Measurements from ENCODE around the gene RPL35. TPM values are rescaled to one million over a fixed set of nuclear protein-coding genes. Genes with fewer than 3 reads are reported as not detected.

RPL35 gene
- total RNA-seq, 1 donor: 1,644 TPM

DNA sequence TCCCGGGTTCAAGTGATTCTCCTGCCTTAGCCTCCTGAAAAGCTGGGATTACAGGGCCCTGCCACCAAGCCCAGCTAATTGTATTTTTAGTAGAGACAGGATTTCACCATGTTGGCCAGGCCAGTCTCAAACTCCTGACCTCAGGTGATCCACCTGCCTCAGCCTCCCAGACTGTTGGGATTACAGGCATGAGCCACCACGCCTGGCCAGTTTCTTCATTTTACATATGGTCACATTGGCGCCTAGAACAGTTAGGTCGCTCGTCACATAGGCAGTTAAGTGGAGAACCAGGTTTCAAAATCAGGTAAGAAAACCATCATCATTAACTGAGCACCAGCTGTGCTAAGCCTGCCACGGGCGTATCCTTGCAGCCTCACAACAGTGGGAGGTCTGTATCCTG is 48.7 kb downstream of the RPL35 start:
- Histone ChIP-seq H3K9me3 (ENCODE audit: low read depth, low read length) (no peaks in the 10 kb centered on the region), H3K4me3 (ENCODE audit: insufficient read depth, low read length) (peak overlapping the region; percentile 41), H3K4me2 (ENCODE audit: insufficient read depth, low read length) (peak overlapping the region; percentile 78), H4K20me1 (ENCODE audit: insufficient read depth, low read length) (no peaks in the 10 kb centered on the region), H3K27ac (ENCODE audit: low read depth, low read length) (peak overlapping the region; percentile 91), H3K27me3 (ENCODE audit: insufficient read depth, low read length) (no peaks in the 10 kb centered on the region), H3K36me3 (ENCODE audit: insufficient read depth, low read length) (no peaks in the 10 kb centered on the region), H3K4me1 (ENCODE audit: insufficient read depth, low read length) (peaks cover 28% of the 10 kb centered on the region), H2AFZ (ENCODE audit: low read length) (peak overlapping the region; percentile 77), H3K79me2 (ENCODE audit: insufficient read depth, low read length) (no peaks in the 10 kb centered on the region)
- no peak for DNase-seq (ENCODE audit: insufficient read length, low spot score, missing footprints)
- TF ChIP-seq, protein P1, sequence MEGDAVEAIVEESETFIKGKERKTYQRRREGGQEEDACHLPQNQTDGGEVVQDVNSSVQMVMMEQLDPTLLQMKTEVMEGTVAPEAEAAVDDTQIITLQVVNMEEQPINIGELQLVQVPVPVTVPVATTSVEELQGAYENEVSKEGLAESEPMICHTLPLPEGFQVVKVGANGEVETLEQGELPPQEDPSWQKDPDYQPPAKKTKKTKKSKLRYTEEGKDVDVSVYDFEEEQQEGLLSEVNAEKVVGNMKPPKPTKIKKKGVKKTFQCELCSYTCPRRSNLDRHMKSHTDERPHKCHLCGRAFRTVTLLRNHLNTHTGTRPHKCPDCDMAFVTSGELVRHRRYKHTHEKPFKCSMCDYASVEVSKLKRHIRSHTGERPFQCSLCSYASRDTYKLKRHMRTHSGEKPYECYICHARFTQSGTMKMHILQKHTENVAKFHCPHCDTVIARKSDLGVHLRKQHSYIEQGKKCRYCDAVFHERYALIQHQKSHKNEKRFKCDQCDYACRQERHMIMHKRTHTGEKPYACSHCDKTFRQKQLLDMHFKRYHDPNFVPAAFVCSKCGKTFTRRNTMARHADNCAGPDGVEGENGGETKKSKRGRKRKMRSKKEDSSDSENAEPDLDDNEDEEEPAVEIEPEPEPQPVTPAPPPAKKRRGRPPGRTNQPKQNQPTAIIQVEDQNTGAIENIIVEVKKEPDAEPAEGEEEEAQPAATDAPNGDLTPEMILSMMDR (IDR thresholded peaks at IDR 0.05; ENCODE audit: extremely low read depth, low read depth, low read length): no peak

DNA sequence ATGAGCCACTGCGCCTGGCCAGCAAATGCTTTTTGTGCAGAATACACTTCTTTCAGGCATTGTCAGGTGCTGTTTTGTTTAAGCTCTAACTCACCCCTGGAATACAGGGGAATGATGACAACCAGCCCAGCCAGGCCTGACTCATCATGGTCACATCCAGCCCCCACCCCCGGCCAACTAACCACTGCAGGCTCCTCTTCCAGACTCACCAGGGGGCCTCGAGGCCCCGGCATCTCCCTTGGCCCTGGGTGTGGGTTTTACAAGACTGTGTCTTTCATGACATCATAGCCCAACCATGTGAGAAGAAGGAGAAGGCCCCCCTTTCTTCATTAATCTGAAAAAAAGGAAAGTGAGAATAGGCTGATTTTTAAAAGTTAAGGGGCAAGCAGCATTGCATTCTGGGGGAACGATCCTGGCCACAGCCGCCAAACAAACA is 49.3 kb downstream of the RPL35 start:
- Histone ChIP-seq H4K20me1 (ENCODE audit: insufficient read depth, low read length) (no peaks in the 10 kb centered on the region), H3K4me1 (ENCODE audit: insufficient read depth, low read length) (peaks cover 27% of the 10 kb centered on the region), H3K9me3 (ENCODE audit: low read depth, low read length) (no peaks in the 10 kb centered on the region), H3K27ac (ENCODE audit: low read depth, low read length) (peak overlapping the region; percentile 91), H3K36me3 (ENCODE audit: insufficient read depth, low read length) (no peaks in the 10 kb centered on the region), H3K4me2 (ENCODE audit: insufficient read depth, low read length) (peak overlapping the region; percentile 78), H3K4me3 (ENCODE audit: insufficient read depth, low read length) (peak overlapping the region; percentile 41), H3K27me3 (ENCODE audit: insufficient read depth, low read length) (no peaks in the 10 kb centered on the region), H3K79me2 (ENCODE audit: insufficient read depth, low read length) (no peaks in the 10 kb centered on the region), H2AFZ (ENCODE audit: low read length) (peak overlapping the region; percentile 77)
- DNase-seq (ENCODE audit: insufficient read length, low spot score, missing footprints): peak; percentile 98
- TF ChIP-seq, protein P1 (IDR thresholded peaks at IDR 0.05; ENCODE audit: extremely low read depth, low read depth, low read length): no peak

DNA sequence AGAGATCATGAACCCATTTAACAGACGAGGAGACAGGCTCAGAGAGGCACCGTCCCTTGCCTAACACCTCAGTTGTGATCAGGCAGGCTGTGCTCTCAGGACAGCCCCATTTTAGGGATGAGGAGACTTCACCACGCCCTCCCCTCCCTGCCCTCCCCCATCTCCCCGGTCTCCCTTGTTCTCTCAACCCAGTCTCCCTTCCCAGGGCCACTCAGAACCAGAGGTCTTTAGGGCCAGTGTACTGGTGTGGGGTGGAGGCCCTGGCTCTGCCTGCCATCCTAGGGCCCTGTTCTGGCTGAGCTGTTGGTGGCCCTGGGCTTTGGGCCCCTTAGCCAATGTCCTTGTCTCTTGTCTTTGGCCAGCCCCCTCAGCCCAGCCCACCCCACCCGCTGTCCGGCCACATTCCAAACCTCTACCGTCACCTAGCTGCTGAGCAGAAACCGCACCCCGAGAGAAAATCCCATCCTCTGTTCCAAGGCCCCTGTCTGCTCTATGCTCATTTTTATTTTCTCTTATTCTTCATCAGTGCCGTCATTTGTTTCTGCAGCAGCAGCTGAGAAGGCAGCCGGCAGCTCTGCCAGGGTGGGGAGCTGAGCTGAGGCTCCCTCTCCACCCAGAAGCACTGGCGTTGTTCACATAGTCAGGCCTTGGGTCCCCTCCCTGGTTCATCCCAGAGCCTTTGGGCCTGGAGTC is 50.9 kb downstream of the RPL35 start:
- no peaks in the 10 kb centered on the region for H3K9me3 ChIP-seq (ENCODE audit: low read depth, low read length)
- H3K27ac ChIP-seq (ENCODE audit: low read depth, low read length): peak overlapping the region; percentile 91

More for the DNA sequence above, 50.9 kb downstream of the RPL35 start:
- TF ChIP-seq, protein P1 (IDR thresholded peaks at IDR 0.05; ENCODE audit: extremely low read depth, low read depth, low read length): no peak
- peaks cover 27% of the 10 kb centered on the region for H3K4me1 ChIP-seq (ENCODE audit: insufficient read depth, low read length)
- peak; percentile 93 for DNase-seq (ENCODE audit: insufficient read length, low spot score, missing footprints)
- H3K27me3 ChIP-seq (ENCODE audit: insufficient read depth, low read length): no peaks in the 10 kb centered on the region
- H3K4me2 ChIP-seq (ENCODE audit: insufficient read depth, low read length): peak overlapping the region; percentile 13
- H2AFZ ChIP-seq (ENCODE audit: low read length): peak overlapping the region; percentile 59
- H4K20me1 ChIP-seq (ENCODE audit: insufficient read depth, low read length): no peaks in the 10 kb centered on the region
- no peaks in the 10 kb centered on the region for H3K79me2 ChIP-seq (ENCODE audit: insufficient read depth, low read length)
- H3K4me3 ChIP-seq (ENCODE audit: insufficient read depth, low read length): peak overlapping the region; percentile 19
- H3K36me3 ChIP-seq (ENCODE audit: insufficient read depth, low read length): no peaks in the 10 kb centered on the region

All from osteoblast (primary cell).